Peyer's patch (tissue), 4 donors: ENCODE measurements around the gene OR51B4.

Experiments
- POLR2A ChIP-seq, 2 donors: fragments of 450-650 bp; IDR thresholded peaks; one replicate each; pipeline ENCODE4 v1.5.1; 2017; ENCODE audit warnings: antibody characterized with exemption in 2 of 2, mild to moderate bottlenecking in 2 of 2, moderate library complexity in 2 of 2
- TF ChIP-seq, protein P1 (sequence below), 6 experiments: fragments of 450-650 bp in 4 of 6; fragments of 200-600 bp in 2 of 6; sonication (generic) in 1 of 6; IDR thresholded peaks; one replicate each; pipeline ENCODE4 v1.5.1; 2017 to 2019; ENCODE audit warnings: antibody characterized with exemption in 6 of 6, mild to moderate bottlenecking in 3 of 6, moderate library complexity in 1 of 6

DNA sequence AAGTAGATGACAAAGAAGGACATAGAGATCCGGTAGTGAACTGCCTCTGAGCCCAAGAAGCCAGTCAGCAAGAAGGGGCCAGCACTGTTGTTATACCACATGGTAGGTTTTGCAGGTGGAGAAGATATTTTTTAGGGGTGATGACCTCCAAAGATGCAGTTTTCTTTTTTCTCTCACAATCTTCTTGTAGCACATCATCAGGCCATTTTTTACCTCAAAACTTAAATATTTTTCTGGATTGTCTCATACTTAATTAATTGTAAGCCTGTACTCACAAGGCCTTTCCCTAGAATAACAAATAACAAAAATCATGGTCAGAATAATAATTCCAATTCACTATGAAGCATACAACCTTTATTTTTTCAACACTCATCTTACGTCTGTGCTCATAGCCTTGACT, at the start of gene OR51B4:
- TF ChIP-seq, protein P1, sequence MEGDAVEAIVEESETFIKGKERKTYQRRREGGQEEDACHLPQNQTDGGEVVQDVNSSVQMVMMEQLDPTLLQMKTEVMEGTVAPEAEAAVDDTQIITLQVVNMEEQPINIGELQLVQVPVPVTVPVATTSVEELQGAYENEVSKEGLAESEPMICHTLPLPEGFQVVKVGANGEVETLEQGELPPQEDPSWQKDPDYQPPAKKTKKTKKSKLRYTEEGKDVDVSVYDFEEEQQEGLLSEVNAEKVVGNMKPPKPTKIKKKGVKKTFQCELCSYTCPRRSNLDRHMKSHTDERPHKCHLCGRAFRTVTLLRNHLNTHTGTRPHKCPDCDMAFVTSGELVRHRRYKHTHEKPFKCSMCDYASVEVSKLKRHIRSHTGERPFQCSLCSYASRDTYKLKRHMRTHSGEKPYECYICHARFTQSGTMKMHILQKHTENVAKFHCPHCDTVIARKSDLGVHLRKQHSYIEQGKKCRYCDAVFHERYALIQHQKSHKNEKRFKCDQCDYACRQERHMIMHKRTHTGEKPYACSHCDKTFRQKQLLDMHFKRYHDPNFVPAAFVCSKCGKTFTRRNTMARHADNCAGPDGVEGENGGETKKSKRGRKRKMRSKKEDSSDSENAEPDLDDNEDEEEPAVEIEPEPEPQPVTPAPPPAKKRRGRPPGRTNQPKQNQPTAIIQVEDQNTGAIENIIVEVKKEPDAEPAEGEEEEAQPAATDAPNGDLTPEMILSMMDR (IDR thresholded peaks at IDR 0.05): no peak
- TF ChIP-seq POLR2A (IDR thresholded peaks at IDR 0.05): no peak
